ENCODE data around the gene SYT11. TPM values are rescaled to one million over a fixed set of nuclear protein-coding genes. Genes with fewer than 3 reads are reported as not detected.

SYT11 gene
- total RNA-seq, 1 donor from 2014 or later, result 6.3 TPM

GRCh38 chr1:155877945-155878344, 18.6 kb downstream of the SYT11 start:
- Histone ChIP-seq H3F3A (ENCODE audit: low read depth) (no peaks in the 10 kb centered on the region), H3K36me3 (no peaks in the 10 kb centered on the region), H3K9me3 (ENCODE audit: low read depth) (no peaks in the 10 kb centered on the region), H3K79me2 (ENCODE audit: low read depth) (no peaks in the 10 kb centered on the region), H3K4me2 (no peak overlapping the region), H2AFZ (replicated peaks) (no peak overlapping the region), H3K27me3 (no peaks in the 10 kb centered on the region), H3K4me3 (no peak overlapping the region), H3K4me1 (no peaks in the 10 kb centered on the region), H3K9ac (no peak overlapping the region), H4K20me1 (ENCODE audit: low read depth) (no peaks in the 10 kb centered on the region), H3K27ac (no peak overlapping the region)
- Mint-ChIP-seq H3K4me1 (peaks cover 2% of the 10 kb centered on the region), H3K36me3 (no peaks in the 10 kb centered on the region), H3K27ac (peak overlapping the region; percentile 42), H3K27me3 (ENCODE audit: insufficient read depth, low read depth) (no peaks in the 10 kb centered on the region), H3K4me3 (no peak overlapping the region), H3K9me3 (no peaks in the 10 kb centered on the region)
- DNase-seq (ENCODE audit: low spot score), result no peak
- TF ChIP-seq EZH2phosphoT487 (IDR thresholded peaks at IDR 0.05), result no peak
- TF ChIP-seq EZH2 (IDR thresholded peaks at IDR 0.05), result no peak
- no peak for TF ChIP-seq CTCF (IDR thresholded peaks at IDR 0.05)

GRCh38 chr1:155880251-155880650, 20.9 kb downstream of the SYT11 start:
- Histone ChIP-seq H3K9ac (no peak overlapping the region), H4K20me1 (ENCODE audit: low read depth) (no peaks in the 10 kb centered on the region), H3K27ac (no peak overlapping the region), H3K79me2 (ENCODE audit: low read depth) (no peaks in the 10 kb centered on the region), H3K9me3 (ENCODE audit: low read depth) (no peaks in the 10 kb centered on the region), H3K27me3 (no peaks in the 10 kb centered on the region), H3K4me1 (no peaks in the 10 kb centered on the region), H3K4me3 (no peak overlapping the region), H2AFZ (replicated peaks) (no peak overlapping the region), H3K4me2 (no peak overlapping the region), H3K36me3 (no peaks in the 10 kb centered on the region), H3F3A (ENCODE audit: low read depth) (no peaks in the 10 kb centered on the region)
- Mint-ChIP-seq H3K9me3 (no peaks in the 10 kb centered on the region), H3K36me3 (no peaks in the 10 kb centered on the region), H3K4me3 (no peak overlapping the region), H3K4me1 (peaks cover 11% of the 10 kb centered on the region), H3K27ac (no peak overlapping the region), H3K27me3 (ENCODE audit: insufficient read depth, low read depth) (no peaks in the 10 kb centered on the region)
- DNase-seq (ENCODE audit: low spot score), result no peak
- TF ChIP-seq CTCF (IDR thresholded peaks at IDR 0.05) (no peak), EZH2phosphoT487 (IDR thresholded peaks at IDR 0.05) (no peak), EZH2 (IDR thresholded peaks at IDR 0.05) (no peak)

GRCh38 chr1:155880950-155881349, 21.6 kb downstream of the SYT11 start:
- Histone ChIP-seq H3K79me2 (ENCODE audit: low read depth) (no peaks in the 10 kb centered on the region), H3K9ac (no peak overlapping the region), H2AFZ (replicated peaks) (no peak overlapping the region), H3K4me3 (no peak overlapping the region), H3K9me3 (ENCODE audit: low read depth) (no peaks in the 10 kb centered on the region), H3K36me3 (no peaks in the 10 kb centered on the region), H3K4me1 (no peaks in the 10 kb centered on the region), H4K20me1 (ENCODE audit: low read depth) (no peaks in the 10 kb centered on the region), H3K27ac (no peak overlapping the region), H3K27me3 (no peaks in the 10 kb centered on the region), H3K4me2 (no peak overlapping the region), H3F3A (ENCODE audit: low read depth) (no peaks in the 10 kb centered on the region)
- no peak for DNase-seq (ENCODE audit: low spot score)
- H3K9me3 Mint-ChIP-seq, result no peaks in the 10 kb centered on the region
- no peaks in the 10 kb centered on the region for H3K27me3 Mint-ChIP-seq (ENCODE audit: insufficient read depth, low read depth)
- H3K36me3 Mint-ChIP-seq, result no peaks in the 10 kb centered on the region
- no peak for TF ChIP-seq EZH2 (IDR thresholded peaks at IDR 0.05)
- no peak for TF ChIP-seq EZH2phosphoT487 (IDR thresholded peaks at IDR 0.05)
- TF ChIP-seq CTCF (IDR thresholded peaks at IDR 0.05), result no peak
- H3K27ac Mint-ChIP-seq, result peak overlapping the region; percentile 53
- H3K4me3 Mint-ChIP-seq, result no peak overlapping the region
- H3K4me1 Mint-ChIP-seq, result peaks cover 11% of the 10 kb centered on the region

All from neural progenitor cell (in vitro differentiated cells).